Right ventricle myocardium superior (tissue), 1 donor: Measurements from ENCODE around the gene TMEM222. TPM values are rescaled to one million over a fixed set of nuclear protein-coding genes. Genes with fewer than 3 reads are reported as not detected.
A peak's percentile ranks its signal among the peaks of the same experiment; 100 is the strongest.

ENCODE experiments used
- ATAC-seq: fragments of 200-7000 bp; cut with Tn5 transposase; one replicate; pipeline ENCODE4 v1.9.1; 2020; ENCODE audit warnings: mild to moderate bottlenecking; ENCODE audit not compliant: poor library complexity
- DNase-seq: peaks from one replicate; pipeline ENCODE4 v3.0.0-alpha.2; 2020
- intact Hi-C: fragments of 100-400 bp; cut with DNase I; formaldehyde crosslinking; loops from one replicate; pipeline ENCODE4 v1.11.2; 2022
- total RNA-seq: library from RNA; stranded (reverse); fragmentation: NEBNext Ultra II Directional; extraction: Animal tissue kit (Norgen Biotek cat#: 25700); gene quantifications from one replicate; pipeline ENCODE4 v1.2.1, GENCODE V29; 2021
- donor health status: DM: no; HTN: yes; CAD: no; lungs with severe emphysema.

TMEM222 gene
- total RNA-seq, 1 donor from 2014 or later: 18.6 TPM

- peak; percentile 74 for ATAC-seq
- intact Hi-C loops: no loop called here
- peak; percentile 96 for DNase-seq
Measured at GRCh38 chr1:27366113-27366410, 44.1 kb downstream of the TMEM222 start.

- DNase-seq (peak; percentile 97), ATAC-seq (peak; percentile 81)
- intact Hi-C loops: no loop called here
Measured at GRCh38 chr1:27366411-27367159, 44.6 kb downstream of the TMEM222 start, which contains the start of gene MAP3K6. TSS of gene MAP3K6 (minus strand) at chr1:27366961. CDS start at chr1:27366597, 364 bp downstream.

GRCh38 chr1:27367160-27367650 is 45.2 kb downstream of the TMEM222 start:
- intact Hi-C loops: no loop called here
- DNase-seq (no peak), ATAC-seq (no peak)

GRCh38 chr1:27368869-27369582 is 47.1 kb downstream of the TMEM222 start:
- intact Hi-C loops: no loop called here
- no peak for ATAC-seq
- no peak for DNase-seq

GRCh38 chr1:27372022-27372807 is 50.3 kb downstream of the TMEM222 start:
- ATAC-seq: no peak
- no peak for DNase-seq
- intact Hi-C loops: no loop called here

- intact Hi-C loops: no loop called here
- DNase-seq (no peak), ATAC-seq (no peak)
Measured at GRCh38 chr1:27372808-27373690, 51.1 kb downstream of the TMEM222 start.

GRCh38 chr1:27374362-27375086 is 52.6 kb downstream of the TMEM222 start, which contains the start of gene FCN3:
TSS of gene FCN3 (minus strand) at chr1:27374824. CDS start at chr1:27374818, 6 bp downstream.
- intact Hi-C loops: no loop called here
- DNase-seq: no peak
- ATAC-seq: no peak

GRCh38 chr1:27377760-27378495 is 56.0 kb downstream of the TMEM222 start:
- DNase-seq (no peak), ATAC-seq (no peak)
- intact Hi-C loops: no loop called here

- DNase-seq: no peak
- no peak for ATAC-seq
- intact Hi-C loops: no loop called here
Measured at GRCh38 chr1:27379564-27380122, 57.7 kb downstream of the TMEM222 start.

- intact Hi-C loops: no loop called here
- DNase-seq: no peak
- no peak for ATAC-seq
Measured at GRCh38 chr1:27380224-27380623, 58.3 kb downstream of the TMEM222 start.

- intact Hi-C loops: no loop called here
- ATAC-seq: peak; percentile 25
- DNase-seq: no peak
Measured at GRCh38 chr1:27380766-27381733, 59.1 kb downstream of the TMEM222 start.

GRCh38 chr1:27381969-27382762 is 60.2 kb downstream of the TMEM222 start:
- intact Hi-C loops: no loop called here

GRCh38 chr1:27383039-27383605 is 61.2 kb downstream of the TMEM222 start, which contains the start of gene CD164L2:
TSS of gene CD164L2 (minus strand) at chr1:27383333. CDS start at chr1:27383239, 94 bp downstream.
- intact Hi-C loops: no loop called here
- DNase-seq: no peak
- no peak for ATAC-seq

More at GRCh38 chr1:27381969-27382762, 60.2 kb downstream of the TMEM222 start:
- no peak for ATAC-seq
- DNase-seq: no peak

GRCh38 chr1:27383661-27384060 is 61.7 kb downstream of the TMEM222 start:
- intact Hi-C loops: no loop called here
- ATAC-seq (no peak), DNase-seq (no peak)
